Smooth muscle cell (in vitro differentiated cells): ENCODE data around the gene GAGE10. TPM values are rescaled to one million over a fixed set of nuclear protein-coding genes. Genes with fewer than 3 reads are reported as not detected.
"Not testable (repeated sequence)": the region's sequence is repeated elsewhere in the genome, so short reads cannot be mapped to it uniquely, and the experiment has no call there.

Experiments used
- DNase-seq: peaks from one replicate; lab custom pipeline; 2025; ENCODE audit not compliant: unreplicated experiment; lab: John Stamatoyannopoulos, UW
- H2AFZ ChIP-seq: fragments of 200-600 bp; sonication (generic); 2 replicates; pipeline ENCODE4 v1.6.0; 2016; ENCODE audit warnings: antibody characterized with exemption, low read depth, mild to moderate bottlenecking
- H3F3A ChIP-seq: fragments of 200-600 bp; sonication (generic); 2 replicates; pipeline ENCODE4 v1.6.0; 2017; ENCODE audit warnings: antibody characterized with exemption, low read depth
- H3K27ac ChIP-seq: fragments of 200-600 bp; sonication (generic); 2 replicates; pipeline ENCODE4 v1.5.1; 2016; ENCODE audit warnings: low read depth, mild to moderate bottlenecking
- H3K27me3 ChIP-seq: fragments of 200-600 bp; sonication (generic); 2 replicates; pipeline ENCODE4 v1.6.1; 2016; ENCODE audit warnings: low read depth, mild to moderate bottlenecking
- H3K36me3 ChIP-seq: fragments of 200-600 bp; sonication (generic); 2 replicates; pipeline ENCODE4 v1.5.1; 2016; ENCODE audit warnings: low read depth
- H3K4me1 ChIP-seq: fragments of 200-600 bp; sonication (generic); 2 replicates; pipeline ENCODE4 v1.5.1; 2016; ENCODE audit warnings: low read depth
- H3K4me2 ChIP-seq: fragments of 200-600 bp; sonication (generic); 2 replicates; pipeline ENCODE4 v1.6.0; 2016; ENCODE audit warnings: mild to moderate bottlenecking
- H3K4me3 ChIP-seq: fragments of 200-600 bp; sonication (generic); 2 replicates; pipeline ENCODE4 v1.5.1; 2016; ENCODE audit warnings: mild to moderate bottlenecking
- H3K79me2 ChIP-seq: fragments of 200-600 bp; sonication (generic); 2 replicates; pipeline ENCODE4 v1.6.0; 2016; ENCODE audit warnings: low read depth, mild to moderate bottlenecking
- H3K9ac ChIP-seq: fragments of 200-600 bp; sonication (generic); 2 replicates; pipeline ENCODE4 v1.6.0; 2016; ENCODE audit warnings: low read depth
- H3K9me3 ChIP-seq: fragments of 200-600 bp; sonication (generic); replicated peaks from 2 replicates; pipeline ENCODE4 v1.5.1; 2016; ENCODE audit warnings: low read depth
- H4K20me1 ChIP-seq: fragments of 200-600 bp; sonication (generic); 2 replicates; pipeline ENCODE4 v1.6.0; 2016; ENCODE audit warnings: low read depth
- WGBS: methylation state at CpG from one replicate; pipeline ENCODE4 v1.1.7; 2016; ENCODE audit warnings: low lambda C conversion rate; 5-methylcytosine and 5-hydroxymethylcytosine counted together
- polyA plus RNA-seq: library from polyadenylated mRNA; unstranded; fragments of >200 nt; fragmentation: Nextera tagmentation; extraction: Ambion mirVana; gene quantifications from 2 replicates; pipeline ENCODE4 v1.2.1, GENCODE V29; 2016
- total RNA-seq: library from RNA; depleted of rRNA; stranded (reverse); fragments of >200 nt; gene quantifications from 2 replicates; pipeline ENCODE4 v1.2.3, GENCODE V29; 2014
- TF ChIP-seq, protein P1 (sequence below): fragments of 200-600 bp; sonication (generic); IDR thresholded peaks from 2 replicates; pipeline ENCODE4 v1.5.1; 2017; ENCODE audit warnings: borderline replicate concordance, mild to moderate bottlenecking, antibody characterized with exemption; ENCODE audit not compliant: insufficient read depth, poor library complexity, severe bottlenecking

The GAGE10 gene
- total and polyA plus RNA-seq, 2 experiments from 2014 or later = not detected

DNA sequence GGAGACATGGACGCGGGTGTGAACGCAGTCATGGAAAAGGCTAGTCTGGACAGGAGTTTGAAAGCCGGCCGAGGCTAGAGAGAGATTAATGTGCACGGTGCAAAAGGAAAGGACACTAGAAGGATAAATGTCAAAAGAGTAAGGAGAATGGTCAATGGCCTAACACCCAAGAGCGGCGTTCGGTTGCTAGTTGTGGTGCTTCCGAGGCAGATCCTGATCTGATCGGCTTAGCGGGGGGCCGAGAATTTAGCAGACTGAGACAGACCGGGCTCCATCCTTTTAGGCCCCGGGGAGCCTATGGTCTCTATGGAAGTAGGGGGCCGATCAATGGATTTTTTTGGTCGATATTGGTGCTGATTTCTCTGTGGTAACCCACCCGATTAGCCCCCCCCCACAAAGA lies 6.9 kb downstream of the GAGE10 start:
- Histone ChIP-seq H3K4me2 (peak overlapping the region; percentile 81), H3K27me3 (no peaks in the 10 kb centered on the region), H3K9me3 (no peaks in the 10 kb centered on the region), H2AFZ (peak overlapping the region; percentile 65), H3K4me1 (no peaks in the 10 kb centered on the region), H4K20me1 (no peaks in the 10 kb centered on the region), H3K4me3 (no peak overlapping the region), H3K9ac (no peak overlapping the region), H3K79me2 (no peaks in the 10 kb centered on the region), H3F3A (no peaks in the 10 kb centered on the region), H3K27ac (no peak overlapping the region), H3K36me3 (no peaks in the 10 kb centered on the region)
- no peak for DNase-seq
- 66% methylated on average over 18 of the region's 18 CpGs for WGBS
- TF ChIP-seq, protein P1, sequence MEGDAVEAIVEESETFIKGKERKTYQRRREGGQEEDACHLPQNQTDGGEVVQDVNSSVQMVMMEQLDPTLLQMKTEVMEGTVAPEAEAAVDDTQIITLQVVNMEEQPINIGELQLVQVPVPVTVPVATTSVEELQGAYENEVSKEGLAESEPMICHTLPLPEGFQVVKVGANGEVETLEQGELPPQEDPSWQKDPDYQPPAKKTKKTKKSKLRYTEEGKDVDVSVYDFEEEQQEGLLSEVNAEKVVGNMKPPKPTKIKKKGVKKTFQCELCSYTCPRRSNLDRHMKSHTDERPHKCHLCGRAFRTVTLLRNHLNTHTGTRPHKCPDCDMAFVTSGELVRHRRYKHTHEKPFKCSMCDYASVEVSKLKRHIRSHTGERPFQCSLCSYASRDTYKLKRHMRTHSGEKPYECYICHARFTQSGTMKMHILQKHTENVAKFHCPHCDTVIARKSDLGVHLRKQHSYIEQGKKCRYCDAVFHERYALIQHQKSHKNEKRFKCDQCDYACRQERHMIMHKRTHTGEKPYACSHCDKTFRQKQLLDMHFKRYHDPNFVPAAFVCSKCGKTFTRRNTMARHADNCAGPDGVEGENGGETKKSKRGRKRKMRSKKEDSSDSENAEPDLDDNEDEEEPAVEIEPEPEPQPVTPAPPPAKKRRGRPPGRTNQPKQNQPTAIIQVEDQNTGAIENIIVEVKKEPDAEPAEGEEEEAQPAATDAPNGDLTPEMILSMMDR = no peak

DNA sequence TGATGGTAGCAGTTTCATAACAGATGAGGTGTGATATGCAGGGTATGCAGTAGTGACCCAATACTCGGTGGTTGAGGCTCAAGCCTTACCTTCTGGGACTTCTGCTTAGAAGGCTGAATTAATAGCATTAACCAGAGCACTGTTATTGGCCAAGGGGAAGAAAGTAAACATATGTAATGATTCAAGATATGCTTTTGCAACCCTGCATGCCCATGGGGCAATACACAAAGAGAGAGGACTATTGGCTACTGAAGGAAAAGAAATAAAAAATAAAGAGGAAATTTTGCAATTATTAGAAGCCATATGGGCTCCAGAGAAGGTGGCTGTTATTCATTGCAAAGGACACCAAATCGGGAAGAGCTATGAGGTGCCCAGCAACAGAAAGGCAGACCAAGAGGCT lies 8.7 kb downstream of the GAGE10 start:
- H3K9me3 ChIP-seq = no peaks in the 10 kb centered on the region
- TF ChIP-seq, protein P1 = no peak
- no peaks in the 10 kb centered on the region for H3K79me2 ChIP-seq
- H3K9ac ChIP-seq = no peak overlapping the region
- H3K36me3 ChIP-seq = no peaks in the 10 kb centered on the region
- H3K4me1 ChIP-seq = no peaks in the 10 kb centered on the region
- WGBS = 76% methylated on average over 2 of the region's 2 CpGs
- H3K27me3 ChIP-seq = no peaks in the 10 kb centered on the region
- no peak overlapping the region for H3K4me3 ChIP-seq
- H3K27ac ChIP-seq = no peak overlapping the region
- H3F3A ChIP-seq = no peaks in the 10 kb centered on the region
- DNase-seq = no peak
- H3K4me2 ChIP-seq = no peak overlapping the region
- H4K20me1 ChIP-seq = no peaks in the 10 kb centered on the region
- H2AFZ ChIP-seq = no peak overlapping the region

DNA sequence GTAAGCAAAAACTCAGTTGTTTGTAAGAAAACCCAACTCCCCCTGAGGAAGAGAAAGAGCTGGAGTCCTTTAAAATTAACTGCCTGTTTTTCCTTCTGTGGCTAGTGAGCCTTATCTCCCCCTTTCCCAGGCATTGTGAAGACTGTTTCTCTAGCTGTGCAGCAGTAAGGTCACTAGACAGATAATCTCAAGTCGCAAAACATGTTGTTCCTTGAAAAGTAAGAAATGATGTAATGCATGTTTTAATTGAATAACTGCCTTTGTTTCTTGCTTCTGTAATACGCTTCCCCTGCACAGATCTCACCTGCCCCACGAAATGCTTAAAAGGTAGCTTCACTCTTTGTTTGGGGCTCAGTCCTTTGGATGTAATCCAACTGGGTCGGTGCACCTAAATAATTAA lies 12.6 kb downstream of the GAGE10 start:
- 71% methylated on average over 4 of the region's 4 CpGs for WGBS
- no peak overlapping the region for H3K9ac ChIP-seq
- H3K4me1 ChIP-seq = no peaks in the 10 kb centered on the region
- no peak overlapping the region for H3K27ac ChIP-seq
- no peak overlapping the region for H2AFZ ChIP-seq
- DNase-seq = no peak
- no peak overlapping the region for H3K4me3 ChIP-seq
- H3F3A ChIP-seq = no peaks in the 10 kb centered on the region
- no peaks in the 10 kb centered on the region for H3K27me3 ChIP-seq
- TF ChIP-seq, protein P1 = no peak
- no peak overlapping the region for H3K4me2 ChIP-seq
- H4K20me1 ChIP-seq = no peaks in the 10 kb centered on the region
- no peaks in the 10 kb centered on the region for H3K36me3 ChIP-seq
- H3K79me2 ChIP-seq = no peaks in the 10 kb centered on the region
- H3K9me3 ChIP-seq = no peaks in the 10 kb centered on the region

DNA sequence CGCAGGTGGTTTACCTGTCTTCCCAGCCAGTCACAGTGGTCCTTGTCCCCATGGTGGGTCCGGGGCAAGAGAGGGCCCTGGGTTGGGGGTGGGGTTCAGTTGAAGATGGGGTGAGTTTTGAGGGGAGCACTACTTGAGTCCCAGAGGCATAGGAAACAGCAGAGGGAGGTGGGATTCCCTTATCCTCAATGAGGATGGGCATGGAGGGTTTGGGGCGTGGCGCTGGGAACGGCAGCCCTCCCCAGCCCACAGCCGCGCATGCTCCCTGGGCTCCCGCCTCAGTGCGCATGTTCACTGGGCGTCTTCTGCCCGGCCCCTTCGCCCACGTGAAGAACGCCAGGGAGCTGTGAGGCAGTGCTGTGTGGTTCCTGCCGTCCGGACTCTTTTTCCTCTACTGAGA lies 18.3 kb downstream of the GAGE10 start, which contains the start of gene GAGE12J:
Gene GAGE12J (plus strand): TSS at position 301 of the 400 bp plus-strand sequence. CDS start 1,157 bp downstream, outside the sequence.
- not testable (repeated sequence) for H4K20me1 ChIP-seq
- no CpG with 5 or more reads among the region's 16 CpGs for WGBS

DNA sequence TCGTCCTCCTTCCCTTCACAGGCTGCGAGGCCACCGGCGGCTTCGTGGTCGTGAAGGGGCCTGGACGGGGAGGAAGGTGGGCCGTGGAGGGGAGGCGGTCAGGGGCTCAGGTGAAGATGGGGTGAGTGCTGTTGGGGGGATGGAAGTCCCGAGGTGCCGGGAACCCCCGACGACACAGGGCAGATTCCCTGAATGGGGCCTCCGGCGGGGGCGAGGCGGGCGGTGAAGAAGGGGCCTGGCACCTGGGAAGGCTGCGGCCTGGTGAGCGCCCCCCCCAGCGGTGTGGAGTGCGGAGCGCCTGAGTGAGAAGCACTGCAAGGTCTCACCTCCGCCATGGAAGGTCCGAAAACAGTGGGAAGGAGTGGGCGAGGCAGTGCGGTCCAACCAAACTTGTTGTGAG lies 18.8 kb downstream of the GAGE10 start:
- H3K4me3 ChIP-seq, H3F3A ChIP-seq, H3K27me3 ChIP-seq, H4K20me1 ChIP-seq, H3K79me2 ChIP-seq, H3K4me2 ChIP-seq, H3K9me3 ChIP-seq, H3K36me3 ChIP-seq, DNase-seq, H2AFZ ChIP-seq, H3K4me1 ChIP-seq, H3K9ac ChIP-seq, H3K27ac ChIP-seq: not testable (repeated sequence)
- no CpG with 5 or more reads among the region's 27 CpGs for WGBS

More for the DNA sequence above, 18.3 kb downstream of the GAGE10 start, which contains the start of gene GAGE12J:
- H2AFZ ChIP-seq, H3K9me3 ChIP-seq, H3K27ac ChIP-seq, H3K4me3 ChIP-seq, H3K36me3 ChIP-seq, H3K79me2 ChIP-seq, DNase-seq, H3K27me3 ChIP-seq, H3K4me1 ChIP-seq, H3F3A ChIP-seq, H3K4me2 ChIP-seq, H3K9ac ChIP-seq: not testable (repeated sequence)

DNA sequence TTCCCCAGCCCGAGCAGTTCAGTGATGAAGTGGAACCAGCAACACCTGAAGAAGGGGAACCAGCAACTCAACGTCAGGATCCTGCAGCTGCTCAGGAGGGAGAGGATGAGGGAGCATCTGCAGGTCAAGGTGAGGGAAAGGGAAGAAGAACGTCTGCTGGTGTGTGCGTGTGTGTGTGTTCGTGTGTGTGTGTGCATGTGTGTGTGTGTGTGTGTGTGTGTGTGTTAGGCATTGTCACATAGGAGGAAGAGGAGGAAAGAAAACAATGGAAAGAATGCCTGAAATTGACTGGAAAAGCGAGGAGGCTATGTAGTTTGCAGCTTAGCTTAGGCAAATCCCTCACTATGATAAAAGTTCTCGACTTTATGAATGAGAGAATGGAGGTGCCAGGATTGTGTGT lies 20.3 kb downstream of the GAGE10 start:
- not testable (repeated sequence) for H3K9ac ChIP-seq, H3K27me3 ChIP-seq, H3K79me2 ChIP-seq, H3K9me3 ChIP-seq, H3K4me3 ChIP-seq, H3K27ac ChIP-seq, DNase-seq, H3K36me3 ChIP-seq, H3K4me1 ChIP-seq, H3F3A ChIP-seq, H3K4me2 ChIP-seq, H4K20me1 ChIP-seq, H2AFZ ChIP-seq
- WGBS = 92% methylated on average over 2 of the region's 7 CpGs
